DND-41 (cell line): ENCODE measurements around the gene KCTD20.

Source experiments
- ATAC-seq: fragments of 200-7000 bp; cut with Tn5 transposase; 3 replicates; pipeline ENCODE4 v1.9.1; 2021; ENCODE audit warnings: low read depth; ENCODE audit not compliant: insufficient read depth
- DNase-seq: peaks from one replicate; pipeline ENCODE4 v3.0.0-alpha.2; 2020
- H2AFZ ChIP-seq: 2 replicates; pipeline ENCODE4 v1.6.0; 2012; ENCODE audit warnings: low read depth, low read length
- H3K27ac ChIP-seq: 2 replicates; pipeline ENCODE4 v1.5.1; 2012; ENCODE audit warnings: low read length, inconsistent platforms
- H3K27me3 ChIP-seq: fragments of 200-600 bp; sonication (generic); 2 replicates; pipeline ENCODE4 v1.6.0; 2012; ENCODE audit warnings: low read length, mild to moderate bottlenecking, inconsistent platforms; ENCODE audit not compliant: insufficient read depth, poor library complexity
- H3K36me3 ChIP-seq: 2 replicates; pipeline ENCODE4 v1.5.1; 2012; ENCODE audit warnings: low read length, inconsistent platforms; ENCODE audit not compliant: insufficient read depth
- H3K4me1 ChIP-seq: 2 replicates; pipeline ENCODE4 v1.5.1; 2012; ENCODE audit warnings: mild to moderate bottlenecking, low read length; ENCODE audit not compliant: insufficient read depth
- H3K4me2 ChIP-seq: 2 replicates; pipeline ENCODE4 v1.6.0; 2012; ENCODE audit warnings: mild to moderate bottlenecking, moderate library complexity, low read length, inconsistent platforms; ENCODE audit not compliant: insufficient read depth
- H3K4me3 ChIP-seq, 2 experiments: fragments of 200-600 bp in 1 of 2; shearing (Covaris generic) in 1 of 2; 2 replicates each; pipeline ENCODE4 v1.5.1; 2012 to 2016; ENCODE audit warnings: inconsistent platforms in 2 of 2, low read length in 2 of 2, mild to moderate bottlenecking in 2 of 2, low read depth in 1 of 2, moderate library complexity in 1 of 2
- H3K79me2 ChIP-seq: 2 replicates; pipeline ENCODE4 v1.6.0; 2012; ENCODE audit warnings: low read length, inconsistent platforms; ENCODE audit not compliant: insufficient read depth
- H3K9ac ChIP-seq: 2 replicates; pipeline ENCODE4 v1.6.0; 2012; ENCODE audit warnings: low read depth, mild to moderate bottlenecking, inconsistent platforms, low read length, moderate library complexity
- H3K9me3 ChIP-seq: 2 replicates; pipeline ENCODE4 v1.5.1; 2012; ENCODE audit warnings: low read length, moderate library complexity, mild to moderate bottlenecking, inconsistent platforms; ENCODE audit not compliant: insufficient read depth, severe bottlenecking
- H4K20me1 ChIP-seq: 2 replicates; pipeline ENCODE4 v1.6.0; 2012; ENCODE audit warnings: low read length; ENCODE audit not compliant: insufficient read depth
- EZH2 ChIP-seq: IDR thresholded peaks from 3 replicates; pipeline ENCODE4 v1.6.1; 2012; ENCODE audit warnings: borderline replicate concordance, low read depth, mild to moderate bottlenecking, moderate library complexity, low read length, inconsistent platforms; ENCODE audit not compliant: severe bottlenecking
- TF ChIP-seq, protein P1 (sequence below): IDR thresholded peaks from 2 replicates; pipeline ENCODE4 v1.5.1; 2012; ENCODE audit warnings: borderline replicate concordance, low read length, moderate library complexity, mild to moderate bottlenecking; ENCODE audit not compliant: poor library complexity, severe bottlenecking; ENCODE audit errors: extremely low read depth

Gene KCTD20

DNA sequence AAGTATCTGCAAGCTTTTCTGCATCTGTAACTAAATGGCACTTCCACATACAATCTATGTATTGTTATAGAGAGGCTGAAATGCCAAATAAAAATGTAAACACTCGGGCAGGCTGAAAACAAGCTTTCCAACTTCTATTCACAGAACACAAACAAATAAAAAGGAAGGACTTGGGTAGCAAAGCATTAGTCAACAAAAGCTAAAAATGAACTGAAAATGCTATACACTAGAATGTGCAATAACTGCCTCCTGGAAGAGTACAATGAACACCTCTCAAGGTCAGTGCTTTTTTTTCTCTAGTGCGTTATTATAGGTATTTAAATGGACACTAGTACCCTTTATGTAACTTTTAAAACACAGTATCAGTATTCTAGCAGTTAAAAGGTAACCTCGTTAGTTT lies 73.0 kb downstream of the KCTD20 start:
- Histone ChIP-seq H3K27ac (no peak overlapping the region), H3K4me2 (no peak overlapping the region), H3K9me3 (no peaks in the 10 kb centered on the region), H2AFZ (no peak overlapping the region), H4K20me1 (no peaks in the 10 kb centered on the region), H3K79me2 (no peaks in the 10 kb centered on the region), H3K4me1 (no peaks in the 10 kb centered on the region), H3K27me3 (no peaks in the 10 kb centered on the region), H3K4me3 (no peak overlapping the region), H3K9ac (no peak overlapping the region), H3K36me3 (peaks cover 92% of the 10 kb centered on the region)
- TF ChIP-seq EZH2: no peak
- TF ChIP-seq, protein P1, sequence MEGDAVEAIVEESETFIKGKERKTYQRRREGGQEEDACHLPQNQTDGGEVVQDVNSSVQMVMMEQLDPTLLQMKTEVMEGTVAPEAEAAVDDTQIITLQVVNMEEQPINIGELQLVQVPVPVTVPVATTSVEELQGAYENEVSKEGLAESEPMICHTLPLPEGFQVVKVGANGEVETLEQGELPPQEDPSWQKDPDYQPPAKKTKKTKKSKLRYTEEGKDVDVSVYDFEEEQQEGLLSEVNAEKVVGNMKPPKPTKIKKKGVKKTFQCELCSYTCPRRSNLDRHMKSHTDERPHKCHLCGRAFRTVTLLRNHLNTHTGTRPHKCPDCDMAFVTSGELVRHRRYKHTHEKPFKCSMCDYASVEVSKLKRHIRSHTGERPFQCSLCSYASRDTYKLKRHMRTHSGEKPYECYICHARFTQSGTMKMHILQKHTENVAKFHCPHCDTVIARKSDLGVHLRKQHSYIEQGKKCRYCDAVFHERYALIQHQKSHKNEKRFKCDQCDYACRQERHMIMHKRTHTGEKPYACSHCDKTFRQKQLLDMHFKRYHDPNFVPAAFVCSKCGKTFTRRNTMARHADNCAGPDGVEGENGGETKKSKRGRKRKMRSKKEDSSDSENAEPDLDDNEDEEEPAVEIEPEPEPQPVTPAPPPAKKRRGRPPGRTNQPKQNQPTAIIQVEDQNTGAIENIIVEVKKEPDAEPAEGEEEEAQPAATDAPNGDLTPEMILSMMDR: no peak
- no peak for DNase-seq
- no peak for ATAC-seq

GRCh38 chr6:36516559-36516958 lies 73.8 kb downstream of the KCTD20 start:
- Histone ChIP-seq H2AFZ (no peak overlapping the region), H3K79me2 (no peaks in the 10 kb centered on the region), H3K4me1 (no peaks in the 10 kb centered on the region), H3K9ac (no peak overlapping the region), H3K4me2 (no peak overlapping the region), H3K4me3 (no peak overlapping the region), H3K36me3 (peaks cover 91% of the 10 kb centered on the region), H3K9me3 (no peaks in the 10 kb centered on the region), H4K20me1 (no peaks in the 10 kb centered on the region), H3K27ac (no peak overlapping the region), H3K27me3 (no peaks in the 10 kb centered on the region)
- no peak for DNase-seq
- TF ChIP-seq, protein P1: no peak
- no peak for ATAC-seq

DNA sequence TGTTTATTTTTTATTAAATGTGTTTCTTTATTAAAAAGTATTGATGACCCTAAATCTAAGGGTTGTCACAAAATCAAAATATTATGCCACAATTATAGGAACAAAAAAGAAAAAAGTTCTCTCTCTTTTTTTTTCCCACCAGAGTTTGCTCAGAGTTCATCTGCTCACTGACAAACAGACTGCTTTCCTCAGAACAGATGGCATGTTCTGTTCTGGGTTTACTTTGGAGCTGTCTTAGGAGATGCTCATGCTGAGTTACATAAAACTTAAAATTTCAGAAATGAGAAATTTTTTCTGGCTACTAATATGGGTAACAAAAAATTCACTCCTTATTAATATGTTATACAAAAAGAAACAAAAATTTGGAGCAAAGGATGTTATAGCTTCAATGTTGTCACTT lies 74.2 kb downstream of the KCTD20 start:
- no peak for TF ChIP-seq EZH2
- TF ChIP-seq, protein P1: no peak
- Histone ChIP-seq H3K27me3 (no peaks in the 10 kb centered on the region), H3K9ac (no peak overlapping the region), H3K36me3 (peaks cover 91% of the 10 kb centered on the region), H3K4me3 (no peak overlapping the region), H3K27ac (no peak overlapping the region), H3K9me3 (no peaks in the 10 kb centered on the region), H3K4me1 (no peaks in the 10 kb centered on the region), H3K4me2 (no peak overlapping the region), H4K20me1 (no peaks in the 10 kb centered on the region), H3K79me2 (no peaks in the 10 kb centered on the region), H2AFZ (no peak overlapping the region)
- DNase-seq (no peak), ATAC-seq (no peak)

DNA sequence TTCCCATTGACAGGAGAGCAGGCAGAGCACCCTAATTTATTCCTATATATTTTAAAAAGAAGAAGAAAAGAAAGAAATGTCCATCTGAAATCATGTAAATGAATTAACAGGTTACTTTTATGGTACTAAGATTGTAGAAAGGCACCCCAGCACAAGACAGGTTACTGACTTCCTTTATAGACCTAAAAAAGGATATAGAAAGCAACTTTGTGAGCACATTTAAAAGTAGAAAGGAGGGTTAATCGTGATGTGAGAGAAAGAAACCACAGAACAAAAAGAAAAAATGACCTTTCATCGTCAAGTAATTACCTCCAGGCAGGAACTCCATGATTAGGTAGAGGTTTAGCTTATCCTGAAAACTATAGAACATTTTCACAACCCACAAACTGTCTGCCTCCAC lies 74.6 kb downstream of the KCTD20 start:
- Histone ChIP-seq H3K4me1 (no peaks in the 10 kb centered on the region), H3K4me2 (no peak overlapping the region), H3K9ac (no peak overlapping the region), H3K79me2 (no peaks in the 10 kb centered on the region), H3K9me3 (no peaks in the 10 kb centered on the region), H3K27me3 (no peaks in the 10 kb centered on the region), H3K4me3 (no peak overlapping the region), H3K27ac (no peak overlapping the region), H2AFZ (no peak overlapping the region), H4K20me1 (no peaks in the 10 kb centered on the region), H3K36me3 (peaks cover 91% of the 10 kb centered on the region)
- ATAC-seq (no peak), DNase-seq (no peak)
- TF ChIP-seq EZH2: no peak
- TF ChIP-seq, protein P1: no peak
